A549 (cell line): ENCODE results near the gene ITGB1BP1. TPM values are rescaled to one million over a fixed set of nuclear protein-coding genes. Genes with fewer than 3 reads are reported as not detected.

Source experiments
- ATAC-seq, 2 experiments: fragments of 200-7000 bp in 1 of 2; fragments of >200 bp in 1 of 2; cut with Nextera tagmentation in 1 of 2; cut with Tn5 transposase in 1 of 2; 3 replicates each; pipeline versions ENCODE4 v1.8.0 to v1.9.1; 2018 to 2020; ENCODE audit warnings: mild to moderate bottlenecking in 1 of 2, moderate library complexity in 1 of 2
- CTCF ChIA-PET: fragments of 300-600 bp; sonication (Branson Sonifier 250); formaldehyde crosslinking; extraction: SDS; loops from one replicate; lab custom pipeline; 2021; ENCODE audit warnings: antibody characterized with exemption, inconsistent platforms; lab: Yijun Ruan, JAX
- POLR2A ChIA-PET: fragments of 350-600 bp; formaldehyde crosslinking; extraction: SDS; loops from one replicate; lab custom pipeline; 2021; ENCODE audit warnings: antibody characterized with exemption, inconsistent platforms; lab: Yijun Ruan, JAX
- DNase-seq, 2 experiments: peaks; one replicate each; pipeline versions ENCODE4 v3.0.0 to v3.0.0-alpha.2; 2011 to 2016; ENCODE audit warnings: low read depth in 1 of 2, low spot score in 1 of 2
- FAIRE-seq: peaks from 2 replicates; lab custom pipeline; 2011; peaks lifted over from hg19 to GRCh38; lab: Jason Lieb, UNC
- H3K27ac ChIP-seq, 2 experiments: fragments of >200 bp; sonication (Bioruptor Twin); formaldehyde crosslinking; 3 replicates each; pipeline ENCODE4 v1.5.1; 2016 to 2017
- H3K4me1 ChIP-seq: fragments of >200 bp; sonication (Bioruptor Twin); formaldehyde crosslinking; 3 replicates; pipeline ENCODE4 v1.6.1; 2016
- H3K4me2 ChIP-seq: fragments of >200 bp; sonication (Bioruptor Twin); formaldehyde crosslinking; 3 replicates; pipeline ENCODE4 v1.6.1; 2016
- H3K4me3 ChIP-seq: fragments of >200 bp; sonication (Bioruptor Twin); formaldehyde crosslinking; 3 replicates; pipeline ENCODE4 v1.5.1; 2016
- H3K9me3 ChIP-seq: fragments of >200 bp; sonication (Bioruptor Twin); formaldehyde crosslinking; 3 replicates; pipeline ENCODE4 v1.6.1; 2016
- BHLHE40 ChIP-seq: IDR thresholded peaks from 2 replicates; pipeline ENCODE4 v1.6.1; 2012; ENCODE audit warnings: low read depth, low read length, inconsistent platforms
- CBX2 ChIP-seq: fragments of 200-600 bp; sonication (generic); IDR thresholded peaks from 2 replicates; pipeline ENCODE4 v1.6.1; 2016; ENCODE audit warnings: low read depth, mild to moderate bottlenecking, borderline replicate concordance
- CEBPB ChIP-seq, 2 experiments: fragments of >200 bp in 1 of 2; sonication (Bioruptor Twin) in 1 of 2; formaldehyde crosslinking in 1 of 2; IDR thresholded peaks; 2 replicates each; pipeline ENCODE4 v1.6.1; 2012 to 2016
- CHD2 ChIP-seq: fragments of 150-350 bp; IDR thresholded peaks from 2 replicates; pipeline ENCODE4 v1.6.1; 2014; ENCODE audit warnings: low read length; ENCODE audit not compliant: partially characterized antibody
- E2F6 ChIP-seq: IDR thresholded peaks from 2 replicates; pipeline ENCODE4 v1.6.1; 2012; ENCODE audit warnings: low read depth, borderline replicate concordance
- ELK1 ChIP-seq: fragments of 150-350 bp; IDR thresholded peaks from 2 replicates; pipeline ENCODE4 v1.6.1; 2014; ENCODE audit warnings: low read depth, mild to moderate bottlenecking, low read length
- FOSB ChIP-seq: fragments of 250-450 bp; sonication (Bioruptor Pico); IDR thresholded peaks from 2 replicates; pipeline ENCODE4 v1.5.0; 2020; ENCODE audit warnings: mild to moderate bottlenecking, moderate library complexity
- HMGXB4 ChIP-seq: fragments of 250-450 bp; sonication (Bioruptor Pico); IDR thresholded peaks from 2 replicates; pipeline ENCODE4 v1.5.0; 2021; ENCODE audit warnings: mild to moderate bottlenecking, moderate library complexity, borderline replicate concordance
- HOXB13 ChIP-seq: fragments of 250-450 bp; sonication (Bioruptor Pico); IDR thresholded peaks from 2 replicates; pipeline ENCODE4 v1.5.0; 2020; ENCODE audit warnings: low read depth, mild to moderate bottlenecking, moderate library complexity
- JUN ChIP-seq, 2 experiments: fragments of >200 bp; sonication (Bioruptor Twin); formaldehyde crosslinking; IDR thresholded peaks; 2 replicates in 1 of 2; 3 replicates in 1 of 2; pipeline ENCODE4 v1.6.1; 2016 to 2017
- KDM1A ChIP-seq: fragments of 200-600 bp; sonication (generic); IDR thresholded peaks from 2 replicates; pipeline ENCODE4 v1.6.1; 2016; ENCODE audit warnings: low read depth, mild to moderate bottlenecking
- KDM5A ChIP-seq: fragments of 200-600 bp; sonication (generic); IDR thresholded peaks from 2 replicates; pipeline ENCODE4 v1.6.1; 2016; ENCODE audit warnings: antibody characterized with exemption, mild to moderate bottlenecking
- MAX ChIP-seq: IDR thresholded peaks from 2 replicates; pipeline ENCODE4 v1.6.1; 2012
- MAZ ChIP-seq: fragments of 150-350 bp; IDR thresholded peaks from 2 replicates; pipeline ENCODE4 v1.6.1; 2014; ENCODE audit warnings: antibody characterized with exemption, low read depth, low read length, borderline replicate concordance
- MYC ChIP-seq: IDR thresholded peaks from 2 replicates; pipeline ENCODE4 v1.6.1; 2012; ENCODE audit warnings: mild to moderate bottlenecking, inconsistent platforms, low read length, improper control_type of control experiment, borderline replicate concordance
- NPAS2 ChIP-seq: fragments of 250-450 bp; sonication (Bioruptor Pico); IDR thresholded peaks from 2 replicates; pipeline ENCODE4 v1.8.0; 2022; ENCODE audit warnings: mild to moderate bottlenecking, moderate library complexity, borderline replicate concordance
- NR3C1 ChIP-seq: fragments of >200 bp; sonication (Bioruptor Twin); formaldehyde crosslinking; IDR thresholded peaks from 3 replicates; pipeline ENCODE4 v1.6.1; 2017
- PBX3 ChIP-seq: IDR thresholded peaks from 2 replicates; pipeline ENCODE4 v1.6.1; 2012
- PHF8 ChIP-seq: fragments of 200-600 bp; sonication (generic); IDR thresholded peaks from 2 replicates; pipeline ENCODE4 v1.6.1; 2016; ENCODE audit warnings: low read depth, mild to moderate bottlenecking, antibody characterized with exemption, moderate library complexity, borderline replicate concordance
- POLR2A ChIP-seq: IDR thresholded peaks from 2 replicates; pipeline ENCODE4 v1.6.1; 2012; ENCODE audit warnings: mild to moderate bottlenecking, low read length
- RAD21 ChIP-seq, 2 experiments: fragments of >200 bp in 1 of 2; sonication (Bioruptor Twin) in 1 of 2; formaldehyde crosslinking in 1 of 2; IDR thresholded peaks in 1 of 2; conservative IDR thresholded peaks in 1 of 2; 2 replicates in 1 of 2; 3 replicates in 1 of 2; pipeline ENCODE4 v1.6.1; 2012 to 2018; ENCODE audit warnings: inconsistent platforms in 1 of 2
- RCOR1 ChIP-seq: fragments of 150-350 bp; IDR thresholded peaks from 2 replicates; pipeline ENCODE4 v1.6.1; 2014; ENCODE audit warnings: antibody characterized with exemption, low read length, low read depth
- REST ChIP-seq: fragments of 200-600 bp; sonication (generic); IDR thresholded peaks from 2 replicates; pipeline ENCODE4 v1.6.1; 2016; ENCODE audit warnings: antibody characterized with exemption, mild to moderate bottlenecking, moderate library complexity
- RFX5 ChIP-seq: fragments of 450-650 bp; IDR thresholded peaks from 2 replicates; pipeline ENCODE4 v1.7.1; 2014; ENCODE audit warnings: antibody characterized with exemption, mild to moderate bottlenecking, moderate library complexity
- RNF2 ChIP-seq: fragments of 200-600 bp; sonication (generic); IDR thresholded peaks from 2 replicates; pipeline ENCODE4 v1.6.1; 2016; ENCODE audit warnings: low read depth, mild to moderate bottlenecking, antibody characterized with exemption, moderate library complexity, borderline replicate concordance
- USF2 ChIP-seq: fragments of 450-650 bp; IDR thresholded peaks from 2 replicates; pipeline ENCODE4 v1.6.1; 2014; ENCODE audit warnings: antibody characterized with exemption
- ZC3H11A ChIP-seq: fragments of 450-650 bp; IDR thresholded peaks from 2 replicates; pipeline ENCODE4 v1.6.1; 2014; ENCODE audit warnings: antibody characterized with exemption, mild to moderate bottlenecking
- ZNF302 ChIP-seq: fragments of 250-450 bp; sonication (Bioruptor Pico); IDR thresholded peaks from 2 replicates; pipeline ENCODE4 v1.9.0; 2021; ENCODE audit warnings: inconsistent platforms, mild to moderate bottlenecking, moderate library complexity
- WGBS: methylation state at CpG from one replicate; pipeline ENCODE4 v1.1.6; 2017; ENCODE audit errors: missing lambda C conversion rate; 5-methylcytosine and 5-hydroxymethylcytosine counted together
- polyA minus RNA-seq: library from RNA; depleted of rRNA, polyadenylated mRNA; stranded (reverse); fragments of >200 nt; gene quantifications from 2 replicates; pipeline ENCODE4 v1.2.3, GENCODE V29; 2011; rRNA and poly(A)+ RNA removed
- polyA plus RNA-seq, 4 experiments: library from polyadenylated mRNA; depleted of rRNA in 3 of 4; stranded (reverse); fragments of >200 nt; fragmentation: RNase III in 1 of 4; extraction: RNeasy Plus Mini Kit Qiagen cat#74134 plus additional on column Dnase treatment in 1 of 4; gene quantifications; 2 replicates in 3 of 4; 3 replicates in 1 of 4; pipeline ENCODE4 v1.2.3, GENCODE V29; 2011 to 2017

Gene ITGB1BP1
- polyA plus RNA-seq (2011; rRNA removed) (136 and 144 TPM in 2 replicates), polyA plus RNA-seq (2017; fragmentation: RNase III; extraction: RNeasy Plus Mini Kit Qiagen cat#74134 plus additional on column Dnase treatment) (99.3 to 112 TPM (median 101 TPM) in 3 replicates), polyA minus RNA-seq (17.4 and 18.0 TPM in 2 replicates)
- polyA plus RNA-seq (2012; cell fraction: cytosol; rRNA removed) = 66.2 and 68.2 TPM in 2 replicates
- polyA plus RNA-seq (2012; cell fraction: nucleus; rRNA removed) = 22.0 and 29.6 TPM in 2 replicates

- CTCF ChIA-PET = interaction anchor here (0.6 to 4.1 kb wide), 14 partner anchors 10 to 285 kb away, joined by 3 to 28 read pairs (median 5); no protein-coding TSS in a partner anchor
- peak; percentile 91 to 95 for ATAC-seq
- no peak for FAIRE-seq
- TF ChIP-seq E2F6 = peak; percentile 70; the same call in 1 of the 2 replicates
- TF ChIP-seq MAZ = peak; percentile 94
- no peak for TF ChIP-seq ZNF302 (CRISPR knock-in tag)
- TF ChIP-seq JUN (IDR thresholded peaks at IDR 0.05) = peak; percentile 73 to 86; a peak in 3 of 5 replicates
- TF ChIP-seq FOSB (CRISPR knock-in tag) = no peak
- no peak for TF ChIP-seq CEBPB (IDR thresholded peaks at IDR 0.05)
- TF ChIP-seq KDM1A = peak; percentile 30; the same call in 1 of the 2 replicates
- peak; percentile 79 for TF ChIP-seq MAX
- TF ChIP-seq RFX5 = peak; percentile 72
- peak; percentile 86 for TF ChIP-seq REST
- no peak for TF ChIP-seq PBX3
- peak; percentile 50; the same call in 1 of the 2 replicates for TF ChIP-seq HMGXB4 (CRISPR knock-in tag)
- TF ChIP-seq KDM5A = peak; percentile 82
- peak; percentile 52 for TF ChIP-seq POLR2A
- no peak for TF ChIP-seq USF2
- TF ChIP-seq CHD2 = peak; percentile 90
- TF ChIP-seq RCOR1 = no peak
- peak; percentile 68; the same call in 1 of the 2 replicates for TF ChIP-seq MYC
- TF ChIP-seq ELK1 = 0 out of 2 replicates have a peak, but pooled peaks have one; percentile 45
- peak; percentile 63 for TF ChIP-seq PHF8
- TF ChIP-seq ZC3H11A = no peak
- TF ChIP-seq NR3C1 = no peak
- TF ChIP-seq BHLHE40 = no peak
- TF ChIP-seq RAD21 (conservative IDR thresholded peaks at IDR 0.05 in 1 of 2, IDR thresholded peaks at IDR 0.05 in 1 of 2) = peak in 1 of 2 experiments; percentile 28; a peak in 3 of 5 replicates
- no peak for TF ChIP-seq RNF2
- no peak for TF ChIP-seq HOXB13 (CRISPR knock-in tag)
- no peak for TF ChIP-seq CBX2
- no peak for TF ChIP-seq NPAS2 (CRISPR knock-in tag)
Measured at GRCh38 chr2:9423100-9423921, at the start of gene ITGB1BP1, which contains the start of gene CPSF3. TSS of gene ITGB1BP1 (minus strand) at chr2:9423528. CDS start at chr2:9418697, 4,831 bp downstream. TSS of gene CPSF3 (plus strand) at chr2:9423654. CDS start at chr2:9423774, 120 bp downstream.

More at GRCh38 chr2:9423100-9423921, at the start of gene ITGB1BP1, which contains the start of gene CPSF3:
- WGBS = under 1% methylated on average over 52 of the region's 91 CpGs
- Histone ChIP-seq H3K4me3 (peak within 1 kb of the TSS; percentile 81), H3K4me1 (peaks cover 19% of the 10 kb centered on the region), H3K27ac (peak within 1 kb of the TSS; percentile 94 to 98), H3K9me3 (no peaks in the 10 kb centered on the region), H3K4me2 (peak within 1 kb of the TSS; percentile 92)
- peak; percentile 99 for DNase-seq
- POLR2A ChIA-PET = interaction anchor here (0.6 to 2.1 kb wide), 8 partner anchors 12 to 215 kb away, joined by 3 to 11 read pairs (median 3); partner anchors contain the start of genes ADAM17 and YWHAQ
